ENCODE data around the gene DMXL2. TPM values are rescaled to one million over a fixed set of nuclear protein-coding genes. Genes with fewer than 3 reads are reported as not detected.
A peak's percentile ranks its signal among the peaks of the same experiment; 100 is the strongest.

Gene DMXL2
- total RNA-seq, 4 donors from 2014 or later, result 34.3 to 49.0 (median 45.7) TPM

GRCh38 chr15:51505251-51505650, 117.3 kb downstream of the DMXL2 start:
- TF ChIP-seq CTCF (IDR thresholded peaks at IDR 0.05), result no peak
- TF ChIP-seq POLR2A (IDR thresholded peaks at IDR 0.05), result no peak
- WGBS, 2 donors, result 92 to 100% methylated on average over 1 of the region's 1 CpG

GRCh38 chr15:51503003-51503402, 119.6 kb downstream of the DMXL2 start:
- no peaks in the 10 kb centered on the region for H3K36me3 ChIP-seq
- no peak overlapping the region for H3K4me3 ChIP-seq (replicated peaks in 1 of 3)
- H3K4me1 ChIP-seq, result no peaks in the 10 kb centered on the region
- TF ChIP-seq CTCF (IDR thresholded peaks at IDR 0.05) (no peak), POLR2A (IDR thresholded peaks at IDR 0.05) (no peak)
- H3K27ac ChIP-seq, result no peak overlapping the region
- no peak for DNase-seq
- H3K27me3 ChIP-seq, result no peaks in the 10 kb centered on the region
- intact Hi-C loops (cut with DNase I), result no loop called here
- no peaks in the 10 kb centered on the region for H3K9me3 ChIP-seq

More at GRCh38 chr15:51505251-51505650, 117.3 kb downstream of the DMXL2 start:
- Histone ChIP-seq H3K36me3 (no peaks in the 10 kb centered on the region), H3K27ac (no peak overlapping the region), H3K27me3 (no peaks in the 10 kb centered on the region), H3K4me3 (replicated peaks in 1 of 3) (no peak overlapping the region), H3K4me1 (no peaks in the 10 kb centered on the region), H3K9me3 (no peaks in the 10 kb centered on the region)
- intact Hi-C loops (cut with DNase I), result no loop called here
- DNase-seq, result no peak

GRCh38 chr15:51499379-51499976, 123.1 kb downstream of the DMXL2 start:
- no peak overlapping the region for H3K27ac ChIP-seq
- no peak for DNase-seq
- no peaks in the 10 kb centered on the region for H3K27me3 ChIP-seq
- H3K4me1 ChIP-seq, result no peaks in the 10 kb centered on the region
- H3K4me3 ChIP-seq (replicated peaks in 1 of 3), result no peak overlapping the region
- intact Hi-C loops (cut with DNase I), result no loop called here
- WGBS, 2 donors, result 80 to 82% methylated on average over 5 of the region's 5 CpGs
- TF ChIP-seq POLR2A (IDR thresholded peaks at IDR 0.05) (no peak), CTCF (IDR thresholded peaks at IDR 0.05) (peak in 5 of 6 experiments; percentile 35 to 74 (median 63))
- no peaks in the 10 kb centered on the region for H3K9me3 ChIP-seq
- H3K36me3 ChIP-seq, result no peaks in the 10 kb centered on the region

- no peaks in the 10 kb centered on the region for H3K27me3 ChIP-seq
- WGBS, 2 donors, result 95 to 98% methylated on average over 3 of the region's 3 CpGs
- H3K4me1 ChIP-seq, result no peaks in the 10 kb centered on the region
- H3K36me3 ChIP-seq, result no peaks in the 10 kb centered on the region
- no peak for TF ChIP-seq POLR2A (IDR thresholded peaks at IDR 0.05)
- no peak for TF ChIP-seq CTCF (IDR thresholded peaks at IDR 0.05)
- no peak overlapping the region for H3K27ac ChIP-seq
- no peak overlapping the region for H3K4me3 ChIP-seq (replicated peaks in 1 of 3)
- DNase-seq, result no peak
- intact Hi-C loops (cut with DNase I), result no loop called here
- H3K9me3 ChIP-seq, result no peaks in the 10 kb centered on the region
Observed at GRCh38 chr15:51497806-51498205, 124.8 kb downstream of the DMXL2 start.

GRCh38 chr15:51496246-51496645, 126.3 kb downstream of the DMXL2 start:
- TF ChIP-seq CTCF (IDR thresholded peaks at IDR 0.05) (no peak), POLR2A (IDR thresholded peaks at IDR 0.05) (no peak)
- no peaks in the 10 kb centered on the region for H3K9me3 ChIP-seq
- H3K4me1 ChIP-seq, result no peaks in the 10 kb centered on the region
- DNase-seq, result no peak
- intact Hi-C loops (cut with DNase I), result no loop called here
- H3K27ac ChIP-seq, result no peak overlapping the region
- no peaks in the 10 kb centered on the region for H3K36me3 ChIP-seq
- H3K27me3 ChIP-seq, result no peaks in the 10 kb centered on the region
- H3K4me3 ChIP-seq (replicated peaks in 1 of 3), result no peak overlapping the region
- WGBS, 2 donors, result 82 to 83% methylated on average over 1 of the region's 1 CpG
